Tibial nerve (tissue), 4 donors: Measurements from ENCODE around the gene JAGN1. TPM values are rescaled to one million over a fixed set of nuclear protein-coding genes. Genes with fewer than 3 reads are reported as not detected.

Experiments used
- DNase-seq, 2 donors: peaks; one replicate each; pipeline ENCODE4 v3.0.0-alpha.2; 2019; ENCODE audit warnings: low spot score in 2 of 2
- H3K27ac ChIP-seq, 4 donors: fragments of 200-600 bp; sonication (generic) in 3 of 4; one replicate each; pipeline ENCODE4 v1.5.1; 2017 to 2019; ENCODE audit warnings: mild to moderate bottlenecking in 1 of 4
- H3K27me3 ChIP-seq, 2 donors: fragments of 200-600 bp; sonication (generic) in 1 of 2; one replicate each; pipeline versions ENCODE4 v1.5.1 to v1.6.0; 2017 to 2019
- H3K36me3 ChIP-seq, 3 donors: fragments of 200-600 bp; sonication (generic); one replicate each; pipeline ENCODE4 v1.5.1; 2018 to 2019
- H3K4me1 ChIP-seq, 4 donors: fragments of 200-600 bp; sonication (generic) in 3 of 4; one replicate each; pipeline ENCODE4 v1.5.1; 2017 to 2019
- H3K4me3 ChIP-seq, 4 donors: fragments of 200-600 bp; sonication (generic) in 3 of 4; one replicate each; pipeline ENCODE4 v1.5.1; 2017 to 2019; ENCODE audit warnings: mild to moderate bottlenecking in 1 of 4, moderate library complexity in 1 of 4
- H3K9me3 ChIP-seq, 4 donors: fragments of 200-600 bp; sonication (generic) in 3 of 4; one replicate each; pipeline ENCODE4 v1.5.1; 2017 to 2019
- CTCF ChIP-seq, 5 experiments: fragments of 200-600 bp in 3 of 5; fragments of 450-650 bp in 2 of 5; sonication (generic) in 3 of 5; IDR thresholded peaks; one replicate each; pipeline ENCODE4 v1.5.1; 2016 to 2019; ENCODE audit warnings: antibody characterized with exemption in 5 of 5, mild to moderate bottlenecking in 3 of 5, moderate library complexity in 2 of 5
- EP300 ChIP-seq, 2 donors: sonication (generic); formaldehyde crosslinking; IDR thresholded peaks; one replicate each; pipeline ENCODE4 v1.6.1; 2017; ENCODE audit warnings: antibody characterized with exemption in 2 of 2, mild to moderate bottlenecking in 1 of 2
- POLR2A ChIP-seq, 2 donors: fragments of 450-650 bp; IDR thresholded peaks; one replicate each; pipeline ENCODE4 v1.6.1; 2017; ENCODE audit warnings: antibody characterized with exemption in 2 of 2, mild to moderate bottlenecking in 2 of 2, moderate library complexity in 2 of 2
- WGBS, 2 donors: methylation state at CpG; one replicate each; pipeline ENCODE4 v1.1.5; 2018; 5-methylcytosine and 5-hydroxymethylcytosine counted together
- total RNA-seq, 4 donors: library from RNA; depleted of rRNA; stranded (reverse); fragments of >200 nt; gene quantifications; one replicate each; pipeline ENCODE4 v1.1.0, GENCODE V29; 2016

The JAGN1 gene
- total RNA-seq, 4 donors from 2014 or later, result 21.6 to 46.7 (median 34.7) TPM

GRCh38 chr3:9855594-9855993 is 34.8 kb upstream of the JAGN1 start:
- WGBS, 2 donors, result 94 to 97% methylated on average over 3 of the region's 3 CpGs
- H3K4me3 ChIP-seq, result no peak overlapping the region
- no peaks in the 10 kb centered on the region for H3K36me3 ChIP-seq
- H3K4me1 ChIP-seq, result peaks cover 0 to 14% (median 0%) of the 10 kb centered on the region in 4 donors
- no peak overlapping the region for H3K27ac ChIP-seq
- no peak for TF ChIP-seq CTCF (IDR thresholded peaks at IDR 0.05)
- no peak for TF ChIP-seq EP300 (IDR thresholded peaks at IDR 0.05)
- no peak for TF ChIP-seq POLR2A (IDR thresholded peaks at IDR 0.05)
- H3K9me3 ChIP-seq, result no peaks in the 10 kb centered on the region
- no peaks in the 10 kb centered on the region for H3K27me3 ChIP-seq
- DNase-seq, result no peak

GRCh38 chr3:9859530-9860025 is 30.8 kb upstream of the JAGN1 start:
- no peaks in the 10 kb centered on the region for H3K27me3 ChIP-seq
- no peak for DNase-seq
- no peak overlapping the region for H3K4me3 ChIP-seq
- WGBS, 2 donors, result 89 to 93% methylated on average over 10 of the region's 12 CpGs
- H3K9me3 ChIP-seq, result no peaks in the 10 kb centered on the region
- H3K27ac ChIP-seq, result no peak overlapping the region
- H3K4me1 ChIP-seq, result peaks cover 0 to 27% (median 5%) of the 10 kb centered on the region in 4 donors
- no peaks in the 10 kb centered on the region for H3K36me3 ChIP-seq
- TF ChIP-seq CTCF (IDR thresholded peaks at IDR 0.05), result no peak
- TF ChIP-seq EP300 (IDR thresholded peaks at IDR 0.05), result no peak
- TF ChIP-seq POLR2A (IDR thresholded peaks at IDR 0.05), result no peak

- peak overlapping the region in 2 of 4 donors; percentile 88 to 89 for H3K27ac ChIP-seq
- TF ChIP-seq POLR2A (IDR thresholded peaks at IDR 0.05) (no peak), EP300 (IDR thresholded peaks at IDR 0.05) (no peak), CTCF (IDR thresholded peaks at IDR 0.05) (no peak)
- no peak overlapping the region for H3K4me3 ChIP-seq
- no peak for DNase-seq
- H3K27me3 ChIP-seq, result no peaks in the 10 kb centered on the region
- no peaks in the 10 kb centered on the region for H3K36me3 ChIP-seq
- WGBS, 2 donors, result 94% methylated on average over 4 of the region's 4 CpGs
- peaks cover 0 to 40% (median 8%) of the 10 kb centered on the region in 4 donors for H3K4me1 ChIP-seq
- no peaks in the 10 kb centered on the region for H3K9me3 ChIP-seq
Observed at GRCh38 chr3:9861201-9861600, 29.2 kb upstream of the JAGN1 start.

GRCh38 chr3:9861626-9862130 is 28.7 kb upstream of the JAGN1 start:
- Histone ChIP-seq H3K27ac (peak overlapping the region in 3 of 4 donors; percentile 36 to 89 (median 88)), H3K9me3 (no peaks in the 10 kb centered on the region), H3K4me1 (peaks cover 0 to 40% (median 8%) of the 10 kb centered on the region in 4 donors), H3K36me3 (no peaks in the 10 kb centered on the region), H3K4me3 (no peak overlapping the region), H3K27me3 (no peaks in the 10 kb centered on the region)
- TF ChIP-seq CTCF (IDR thresholded peaks at IDR 0.05), result no peak
- no peak for TF ChIP-seq POLR2A (IDR thresholded peaks at IDR 0.05)
- no peak for TF ChIP-seq EP300 (IDR thresholded peaks at IDR 0.05)
- 75 to 82% methylated on average over 5 of the region's 5 CpGs for WGBS, 2 donors
- DNase-seq, result no peak

- DNase-seq, result peak; percentile 20 to 28
- 16 to 23% methylated on average over 21 to 45 of the region's 45 CpGs for WGBS, 2 donors
- Histone ChIP-seq H3K27me3 (no peaks in the 10 kb centered on the region), H3K36me3 (no peaks in the 10 kb centered on the region), H3K4me1 (peaks cover 0 to 40% (median 8%) of the 10 kb centered on the region in 4 donors), H3K27ac (peak overlapping the region; percentile 75 to 89 (median 83)), H3K9me3 (no peaks in the 10 kb centered on the region), H3K4me3 (peak overlapping the region; percentile 17 to 50 (median 36))
- peak in 1 of 2 donors; percentile 20 for TF ChIP-seq EP300 (IDR thresholded peaks at IDR 0.05)
- peak; percentile 13 to 62 (median 46) for TF ChIP-seq CTCF (IDR thresholded peaks at IDR 0.05)
- no peak for TF ChIP-seq POLR2A (IDR thresholded peaks at IDR 0.05)
Observed at GRCh38 chr3:9862391-9863057, 27.9 kb upstream of the JAGN1 start.
